Umbilical cord (tissue), 2 donors: ENCODE data around the gene TMEM140. TPM values are rescaled to one million over a fixed set of nuclear protein-coding genes. Genes with fewer than 3 reads are reported as not detected.
"Not testable (repeated sequence)": the region's sequence is repeated elsewhere in the genome, so short reads cannot be mapped to it uniquely, and the experiment has no call there.

Experiments used
- DNase-seq: peaks from one replicate; pipeline ENCODE4 v3.0.0-alpha.2; 2015; ENCODE audit warnings: low spot score
- total RNA-seq: library from RNA; depleted of rRNA; stranded (reverse); fragments of >200 nt; gene quantifications from one replicate; pipeline ENCODE4 v1.2.3, GENCODE V29; 2014; ENCODE audit warnings: low replicate concordance; ENCODE audit not compliant: insufficient read depth

TMEM140 gene
- total RNA-seq, 1 donor from 2014 or later, result 3.1 TPM

DNA sequence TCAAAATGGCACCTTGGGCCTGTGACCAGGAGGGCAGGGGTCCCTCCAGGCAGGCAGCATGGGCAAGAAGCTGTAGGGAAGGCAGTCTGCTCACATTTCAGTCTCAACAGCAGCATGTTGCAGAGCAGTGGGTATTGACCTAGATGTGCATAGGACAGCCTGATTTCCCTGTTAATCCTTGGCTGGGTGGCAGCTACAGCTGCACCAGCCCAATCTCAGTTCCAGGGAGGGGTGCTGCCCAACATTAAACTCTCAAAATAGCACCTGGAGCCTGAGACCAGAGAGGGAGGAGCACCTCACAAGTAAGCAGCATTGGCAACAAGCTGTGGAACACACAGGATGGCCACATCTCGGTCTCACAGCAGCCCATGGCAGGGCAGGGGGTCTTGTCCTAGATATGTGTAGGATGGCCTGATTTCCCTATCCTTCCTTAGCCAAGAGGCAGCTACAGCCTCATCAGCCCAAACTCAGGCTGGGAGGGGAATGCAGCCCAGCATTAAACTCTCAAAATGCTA lies 10.3 kb downstream of the TMEM140 start:
- DNase-seq, result no peak

DNA sequence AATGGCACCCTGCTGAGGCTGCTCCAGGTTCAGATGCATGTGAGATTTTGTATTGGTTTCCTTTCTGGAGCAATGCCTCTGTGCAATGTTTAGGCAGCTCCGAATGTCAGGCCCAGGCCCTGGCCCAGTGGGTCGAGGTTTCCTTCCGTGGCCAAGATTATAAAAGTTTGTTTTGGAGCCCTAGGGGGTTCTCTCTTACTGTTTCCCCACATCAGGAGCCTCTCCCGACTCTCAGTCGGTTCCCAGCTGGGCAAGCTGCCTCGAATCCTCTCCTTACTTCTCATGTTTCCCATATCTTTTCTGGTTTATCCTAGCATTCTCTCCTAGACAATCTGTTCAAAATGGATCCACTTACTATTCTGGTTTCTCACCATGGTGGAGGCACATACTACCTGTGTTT lies 11.0 kb downstream of the TMEM140 start:
- no peak for DNase-seq

DNA sequence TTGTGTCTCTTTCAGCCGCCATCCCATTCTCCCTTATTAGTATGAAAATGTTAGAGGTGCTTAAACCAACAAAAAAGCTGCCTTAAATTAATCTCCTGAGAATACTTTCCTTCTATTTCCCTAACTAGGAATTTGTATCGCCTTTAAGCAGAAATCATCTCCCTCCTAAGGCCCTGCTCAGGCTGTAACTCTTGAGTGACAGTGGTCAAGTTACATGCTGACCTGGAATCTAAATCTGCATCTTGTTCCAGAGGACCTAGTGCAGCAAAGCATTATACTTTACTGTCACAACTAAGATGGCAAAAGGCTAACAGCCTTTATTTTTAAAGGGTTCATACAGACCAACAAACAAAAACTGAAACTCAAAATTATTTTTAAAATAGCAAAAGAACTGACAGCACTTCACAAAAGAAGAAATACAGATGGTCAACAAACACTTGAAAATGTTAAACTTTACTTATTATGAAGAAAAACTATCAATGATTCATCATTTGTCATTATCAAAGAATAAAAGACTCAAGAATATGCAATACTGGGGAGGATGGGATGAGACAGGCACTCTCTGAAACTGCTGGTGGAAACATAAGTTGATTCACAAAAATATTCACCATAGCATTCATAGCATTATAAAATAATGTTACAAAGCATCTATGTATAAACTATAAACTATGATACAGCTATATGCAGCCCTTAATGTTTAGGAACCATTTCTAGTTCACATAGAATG lies 11.7 kb downstream of the TMEM140 start:
- DNase-seq, result no peak

DNA sequence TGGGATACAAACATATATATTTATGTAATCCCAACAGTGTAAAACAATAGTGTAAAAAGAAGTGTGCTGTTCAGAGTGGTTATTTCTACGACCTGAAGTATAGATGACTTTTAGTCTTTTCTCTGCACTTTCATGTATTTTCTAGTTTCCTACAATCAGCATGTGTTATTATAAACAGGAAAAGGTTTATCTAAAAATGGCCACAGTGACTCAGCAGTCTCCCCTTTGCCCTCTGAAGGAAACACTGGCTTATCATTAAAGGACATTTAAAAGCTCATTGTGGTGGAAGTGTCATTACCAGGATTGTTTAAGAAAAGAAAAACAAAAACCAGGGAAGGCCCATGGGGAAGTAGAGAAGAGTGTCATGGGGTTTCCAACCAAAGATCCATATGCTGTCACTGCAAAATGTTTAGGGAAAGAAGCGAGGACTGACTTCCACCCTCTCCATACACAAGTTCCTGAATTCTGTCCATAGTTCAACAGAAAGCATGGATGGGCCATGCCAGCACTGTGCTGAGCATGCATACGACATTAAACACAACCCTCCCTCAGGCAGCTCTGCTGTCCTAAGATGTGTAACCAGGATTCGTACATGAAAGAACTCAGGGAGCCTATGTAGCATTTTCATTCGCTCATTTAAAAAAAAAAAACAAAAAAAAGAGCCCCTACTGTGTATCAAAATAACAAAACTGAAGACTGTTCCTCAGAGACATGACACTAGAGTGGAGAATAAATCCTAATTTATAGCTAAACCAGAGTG lies 12.4 kb downstream of the TMEM140 start:
- no peak for DNase-seq

DNA sequence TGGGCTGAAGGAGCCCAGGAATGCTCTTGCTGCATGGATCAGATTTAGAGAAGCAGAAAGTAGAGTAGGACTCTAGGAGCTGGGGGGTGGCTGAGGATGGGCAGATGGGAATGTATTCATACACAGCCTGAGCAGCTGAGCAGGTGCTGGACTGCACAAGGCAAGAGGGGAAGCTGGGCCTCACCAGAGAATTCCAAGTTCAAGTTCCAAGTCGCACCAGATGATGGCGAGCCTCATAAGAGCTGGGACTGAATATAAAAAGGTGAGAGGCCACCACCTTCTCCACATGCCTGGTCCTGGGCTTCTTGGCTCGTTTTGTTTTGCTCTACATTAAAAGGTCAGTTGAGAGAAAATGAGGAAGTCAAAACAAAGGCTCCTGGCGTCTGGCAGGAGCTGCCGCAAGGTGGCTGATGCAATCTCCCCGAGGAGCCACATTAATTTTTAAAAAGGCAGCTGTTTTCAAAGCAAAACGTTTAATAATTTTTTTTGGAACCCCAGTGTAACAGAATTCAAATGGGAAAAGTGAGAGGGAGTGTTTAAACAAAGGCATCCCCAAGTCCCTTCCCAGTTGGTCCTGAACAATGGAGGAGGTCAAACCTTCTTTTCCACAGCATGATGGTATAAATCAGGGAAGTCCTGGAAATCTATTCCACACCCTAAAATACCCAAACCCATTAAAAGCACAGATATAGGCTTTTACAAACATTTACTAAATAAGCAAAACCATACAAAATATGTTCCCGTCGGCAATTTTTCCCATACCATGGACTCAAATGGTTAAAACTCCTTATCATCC lies 13.2 kb downstream of the TMEM140 start:
- DNase-seq, result no peak

DNA sequence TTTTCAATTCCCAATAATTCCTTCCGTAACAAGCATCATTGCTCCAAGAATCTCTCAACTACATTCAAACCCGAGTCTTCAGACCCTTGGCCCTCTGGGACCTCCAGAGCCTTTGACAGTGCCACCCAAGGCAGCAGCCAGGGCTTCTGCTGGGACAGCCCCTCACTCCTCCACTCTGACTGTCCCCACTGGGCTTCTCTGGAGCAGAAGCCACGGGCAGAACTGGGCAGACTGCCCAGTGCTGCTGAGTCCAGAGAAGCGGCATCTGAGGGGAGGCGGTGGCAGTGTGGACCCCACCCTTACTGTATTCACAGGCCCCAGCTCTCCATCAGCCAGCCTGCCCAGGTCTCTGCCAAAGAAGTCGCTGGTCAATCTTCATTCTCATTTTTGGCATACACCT lies 13.8 kb downstream of the TMEM140 start:
- no peak for DNase-seq

DNA sequence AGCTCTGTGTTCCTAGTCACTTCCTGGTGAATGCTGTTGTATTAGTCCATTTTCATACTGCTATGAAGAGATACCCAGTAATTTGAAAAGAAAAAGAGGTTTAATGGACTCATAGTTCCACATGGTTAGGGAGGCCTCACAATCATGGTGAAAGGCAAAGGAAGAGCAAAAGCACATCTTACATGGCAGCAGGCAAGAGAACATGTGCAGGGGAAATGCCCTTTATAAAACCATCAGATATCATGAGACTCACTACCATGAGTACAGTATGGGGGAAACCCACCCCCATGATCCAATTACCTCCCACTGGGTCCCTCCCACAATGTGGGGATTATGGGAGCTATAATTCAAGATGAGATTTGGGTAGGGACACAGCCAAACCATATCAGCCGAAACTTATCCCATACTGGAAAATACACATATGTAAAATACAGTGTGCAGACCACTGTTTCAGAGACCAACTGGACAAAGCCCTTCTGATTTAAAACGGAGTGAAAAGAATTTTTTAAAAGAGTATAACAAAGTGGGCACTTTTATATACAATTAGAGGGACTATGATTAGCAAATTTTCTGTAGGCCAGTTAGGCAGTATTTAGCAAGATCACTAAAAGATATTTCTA lies 14.6 kb downstream of the TMEM140 start:
- no peak for DNase-seq

DNA sequence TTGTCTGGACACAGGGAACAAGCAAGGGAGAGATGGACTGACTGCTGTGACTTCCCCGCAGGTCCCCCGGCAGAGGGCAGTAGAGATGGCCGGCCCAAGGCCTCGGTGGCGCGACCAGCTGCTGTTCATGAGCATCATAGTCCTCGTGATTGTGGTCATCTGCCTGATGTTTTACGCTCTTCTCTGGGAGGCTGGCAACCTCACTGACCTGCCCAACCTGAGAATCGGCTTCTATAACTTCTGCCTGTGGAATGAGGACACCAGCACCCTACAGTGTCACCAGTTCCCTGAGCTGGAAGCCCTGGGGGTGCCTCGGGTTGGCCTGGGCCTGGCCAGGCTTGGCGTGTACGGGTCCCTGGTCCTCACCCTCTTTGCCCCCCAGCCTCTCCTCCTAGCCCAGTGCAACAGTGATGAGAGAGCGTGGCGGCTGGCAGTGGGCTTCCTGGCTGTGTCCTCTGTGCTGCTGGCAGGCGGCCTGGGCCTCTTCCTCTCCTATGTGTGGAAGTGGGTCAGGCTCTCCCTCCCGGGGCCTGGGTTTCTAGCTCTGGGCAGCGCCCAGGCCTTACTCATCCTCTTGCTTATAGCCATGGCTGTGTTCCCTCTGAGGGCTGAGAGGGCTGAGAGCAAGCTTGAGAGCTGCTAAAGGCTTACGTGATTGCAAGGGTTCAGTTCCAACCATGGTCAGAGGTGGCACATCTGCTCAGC lies 16.6 kb downstream of the TMEM140 start:
- no peak for DNase-seq

DNA sequence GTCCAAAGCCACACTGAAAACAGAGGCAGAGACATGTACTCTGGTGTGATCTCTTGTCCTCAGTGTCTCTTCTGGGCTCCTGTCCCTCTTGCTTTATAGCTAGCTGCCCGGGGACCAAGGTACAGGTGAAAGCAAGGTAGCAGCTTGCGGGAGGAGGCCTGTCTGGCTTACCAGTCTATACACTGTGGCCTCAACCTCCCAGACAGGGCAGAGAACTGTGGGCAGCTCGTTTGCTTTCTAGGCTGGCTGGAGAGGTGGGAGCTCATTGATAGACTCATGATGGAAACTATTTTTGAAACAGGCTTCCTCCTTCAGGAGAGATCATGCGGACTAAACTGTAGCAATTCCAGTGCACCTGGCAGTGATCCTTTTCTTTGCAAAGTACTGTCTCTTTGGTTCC lies 18.0 kb downstream of the TMEM140 start:
- DNase-seq, result no peak

DNA sequence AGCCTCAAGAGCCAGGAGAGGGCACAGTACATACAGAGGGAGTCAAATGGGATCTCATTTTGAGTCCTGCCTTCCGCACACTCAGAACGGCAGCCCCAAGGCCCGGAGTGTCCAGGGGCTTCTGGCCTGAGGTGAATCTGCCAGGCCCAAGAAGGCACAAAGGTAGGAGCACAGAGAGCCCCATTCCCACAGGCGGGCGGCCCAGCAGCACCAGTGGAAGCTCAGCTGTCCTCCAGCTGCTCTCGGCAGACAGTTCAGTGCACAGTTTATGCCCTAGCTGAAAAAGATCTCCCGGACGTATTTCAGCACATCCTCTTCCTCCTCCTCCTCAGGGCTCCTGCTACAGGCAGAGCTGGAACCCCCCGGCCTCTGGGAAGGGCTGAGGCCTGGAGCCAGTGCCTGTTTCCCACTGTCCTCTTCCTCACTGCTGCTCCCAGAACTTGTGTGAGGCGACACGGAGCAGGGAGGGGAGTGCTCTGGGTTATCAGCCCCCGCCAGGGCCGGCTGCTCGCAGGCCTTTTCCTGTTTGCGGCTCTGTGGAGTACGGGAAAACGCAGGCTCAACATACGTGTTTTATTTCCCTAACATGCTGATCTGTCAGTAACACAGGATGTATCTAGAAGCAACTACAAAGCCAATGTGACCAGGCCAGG lies 18.6 kb downstream of the TMEM140 start:
- no peak for DNase-seq

DNA sequence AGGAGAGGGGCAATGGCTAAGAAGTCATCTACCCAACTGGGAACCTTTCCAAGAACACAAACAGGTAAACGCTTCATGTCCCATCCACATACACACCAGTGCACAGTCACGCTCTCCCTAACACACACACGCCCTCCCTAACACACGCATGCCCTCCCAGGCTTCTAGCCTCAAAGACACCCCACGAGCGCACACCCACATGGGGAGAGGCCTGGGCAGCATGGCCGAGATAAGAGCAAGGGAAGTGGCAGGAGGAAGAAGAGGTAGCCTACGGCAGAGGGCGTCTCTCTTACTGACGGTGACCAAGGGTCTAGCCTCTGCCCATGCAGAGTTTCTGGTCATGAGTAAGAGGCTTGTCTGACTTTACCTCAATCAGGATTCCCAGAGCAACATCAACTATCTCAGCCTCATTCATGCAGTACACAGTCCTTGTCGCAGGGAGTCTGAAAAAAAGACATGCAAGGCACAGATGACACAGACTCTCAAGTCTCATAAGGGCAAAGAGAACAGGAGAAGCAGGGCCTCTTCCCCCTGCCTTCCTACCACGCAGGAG lies 19.6 kb downstream of the TMEM140 start:
- no peak for DNase-seq

DNA sequence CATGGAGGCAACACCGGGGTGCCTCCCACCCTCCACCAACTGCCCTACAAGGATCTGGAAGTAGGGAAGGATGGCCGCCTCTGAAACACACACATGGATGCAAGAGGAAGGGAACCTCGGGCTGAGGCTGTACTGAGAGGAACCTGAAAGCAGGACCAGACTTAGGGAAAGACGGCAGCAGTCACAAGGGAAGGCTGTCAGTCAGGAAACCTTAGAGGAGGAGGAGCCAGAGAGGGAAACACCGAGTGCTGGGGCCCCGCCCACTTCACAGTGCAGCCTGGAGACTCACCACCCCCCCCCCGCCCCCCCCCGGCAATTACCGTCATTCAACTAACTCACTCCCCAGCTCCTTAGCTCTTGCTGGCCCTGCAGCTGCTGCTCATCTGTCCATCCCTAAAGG lies 20.1 kb downstream of the TMEM140 start:
- DNase-seq, result no peak

DNA sequence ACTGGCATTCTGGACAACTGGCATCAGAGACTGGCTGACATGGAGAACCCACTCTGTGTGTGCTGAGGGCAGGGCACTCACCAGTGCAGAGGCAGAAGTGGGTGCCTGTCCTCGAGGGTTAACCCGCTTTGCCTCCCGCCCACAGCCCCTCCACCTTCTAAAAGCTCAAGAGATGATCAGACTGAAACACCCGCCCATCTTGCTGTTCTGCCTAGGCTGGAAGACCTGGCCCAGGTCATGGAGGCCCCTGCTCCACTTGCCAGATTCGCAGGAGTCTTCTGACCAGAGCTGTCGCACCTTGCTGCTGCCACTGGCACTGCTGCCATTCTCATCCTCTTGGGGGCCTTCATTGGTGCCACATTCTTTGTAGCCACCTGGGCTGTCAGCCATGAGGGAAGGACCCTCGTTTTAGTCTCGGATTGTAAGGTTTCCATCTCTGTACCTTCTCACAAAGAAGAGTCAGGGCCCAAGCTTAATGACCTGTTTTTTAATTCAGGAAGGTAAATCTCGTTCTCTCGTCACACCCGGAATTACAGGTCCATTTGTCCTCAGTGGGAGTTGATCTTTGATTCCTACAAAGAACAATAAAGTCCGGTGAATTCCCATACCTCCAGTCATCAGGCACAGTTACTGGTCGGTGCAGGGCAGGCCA lies 20.7 kb downstream of the TMEM140 start:
- DNase-seq, result no peak

DNA sequence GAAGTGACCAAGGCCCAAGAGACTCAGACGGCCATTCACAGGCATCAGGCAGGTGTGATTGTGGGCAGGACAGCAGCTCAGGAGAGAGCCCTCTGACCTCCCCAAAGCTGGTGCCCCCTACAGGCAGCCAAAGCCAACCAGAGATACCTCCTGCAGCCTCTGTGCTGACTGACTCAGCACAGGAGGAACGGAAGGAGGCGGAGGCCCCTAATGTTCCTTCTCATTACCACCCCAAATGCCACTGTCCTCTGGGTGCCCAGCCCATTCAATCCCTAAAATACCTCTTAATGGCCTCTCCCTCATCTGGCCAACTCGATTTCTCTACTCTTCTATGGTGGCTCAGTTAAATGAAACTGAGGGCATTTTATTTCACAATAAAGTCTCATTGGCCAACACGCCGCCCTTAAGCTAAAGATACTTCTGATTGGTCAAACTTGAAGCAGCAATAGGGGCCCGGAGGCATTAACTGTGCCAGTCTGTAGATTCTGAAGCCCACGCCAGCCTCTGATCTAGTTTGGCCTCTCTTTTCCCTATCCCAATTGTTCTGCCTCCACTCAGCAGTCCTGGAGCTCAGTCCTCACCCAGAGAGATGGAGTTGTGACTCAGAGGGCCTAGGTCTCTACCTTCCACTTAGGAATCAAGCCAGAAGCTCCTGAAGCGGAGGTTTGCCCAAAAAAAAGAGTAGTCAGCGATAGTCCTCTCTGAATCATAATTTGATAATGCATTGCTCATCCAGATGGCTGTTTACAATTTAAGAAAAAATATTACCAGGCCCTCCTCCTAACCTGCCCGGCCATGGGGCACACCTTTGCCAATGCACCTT lies 21.5 kb downstream of the TMEM140 start:
- no peak for DNase-seq

DNA sequence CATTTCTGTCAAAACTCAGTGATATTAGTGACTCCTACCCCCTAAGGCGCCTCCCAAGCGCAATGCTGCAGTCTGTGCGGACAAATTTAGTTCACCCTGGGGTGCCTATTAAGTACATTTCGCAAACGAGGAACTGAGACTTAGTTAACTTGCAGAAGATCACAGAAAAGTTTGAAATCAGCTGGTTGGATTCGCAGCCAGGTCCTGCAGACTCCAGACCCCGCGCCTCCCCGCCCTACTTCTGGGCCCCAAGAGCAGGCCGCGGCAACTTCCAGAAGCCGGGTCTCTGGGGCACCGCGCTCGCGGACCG lies 22.0 kb downstream of the TMEM140 start:
- DNase-seq, result no peak

DNA sequence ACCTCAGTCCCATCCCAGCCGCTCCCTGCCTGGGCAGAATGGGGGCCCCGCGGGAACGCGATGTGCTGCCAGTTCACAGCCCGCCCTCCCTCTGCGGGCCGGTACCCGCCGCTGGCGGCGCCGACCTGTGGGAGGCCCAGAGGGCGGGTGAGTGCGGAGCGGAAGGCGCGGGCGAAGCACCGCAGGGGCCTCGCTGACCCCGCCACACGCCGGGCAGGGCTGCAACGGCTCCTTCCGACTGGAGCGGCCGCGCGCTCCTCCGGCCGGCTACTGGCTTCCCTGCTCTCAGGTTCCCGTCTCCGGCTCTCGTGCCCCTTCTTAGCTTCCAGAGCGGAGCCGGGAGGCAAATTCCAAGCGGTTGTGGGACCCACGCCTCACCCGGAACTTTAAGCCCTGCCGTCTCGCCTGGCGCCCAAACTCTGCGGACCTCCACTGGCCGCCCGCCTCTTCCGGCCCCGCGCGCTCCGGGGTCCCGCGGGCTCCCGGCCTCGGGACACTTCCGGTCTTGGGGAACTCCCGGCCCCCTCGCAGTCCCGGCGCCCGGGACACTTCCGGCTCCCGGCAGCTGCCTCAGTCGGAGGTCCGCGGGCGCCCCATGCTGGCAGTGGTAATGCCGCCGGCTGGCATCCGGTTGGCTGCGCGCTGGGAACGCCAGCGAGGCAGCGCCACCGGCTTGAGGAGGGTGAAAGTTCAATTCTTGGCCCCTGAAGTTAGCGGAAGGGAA lies 22.6 kb downstream of the TMEM140 start, which contains the start of gene CYREN:
TSS of gene CYREN (minus strand) at position 434 of the 724 bp plus-strand sequence. CDS start 1,785 bp downstream, outside the sequence.
- peak; percentile 96 for DNase-seq

DNA sequence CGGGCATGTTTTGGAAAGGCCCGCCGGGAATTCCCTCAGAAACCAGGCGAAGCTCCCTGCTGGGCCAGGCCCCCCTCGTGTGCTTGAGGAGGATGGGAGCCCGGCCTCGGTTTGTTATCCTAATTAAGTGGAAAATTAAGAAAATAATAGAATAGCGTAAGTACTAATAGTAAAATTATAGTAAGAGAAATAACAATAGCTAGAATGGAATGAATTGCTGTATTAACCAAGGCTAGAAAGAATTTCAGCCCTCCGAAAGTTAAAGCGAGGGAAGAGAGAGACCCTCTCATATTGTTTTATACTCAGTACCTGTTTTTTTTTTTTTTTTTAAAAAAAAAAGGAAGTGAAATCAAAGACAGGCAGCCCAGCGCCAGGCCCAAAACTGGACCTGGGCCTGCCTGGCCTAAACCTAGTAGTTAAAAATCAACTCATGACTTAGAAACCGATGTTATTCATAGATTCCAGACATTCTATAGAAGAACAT lies 23.2 kb downstream of the TMEM140 start:
- not testable (repeated sequence) for DNase-seq
